Adipocyte (in vitro differentiated cells): Measurements from ENCODE around the gene KCNJ14.

Experiments
- DNase-seq: peaks from one replicate; pipeline ENCODE4 v3.0.0-alpha.2; 2015; ENCODE audit warnings: low read depth
- H3K27me3 ChIP-seq: replicated peaks from 2 replicates; pipeline ENCODE4 v1.7.0; 2013; ENCODE audit warnings: mild to moderate bottlenecking, low read length, moderate library complexity; ENCODE audit not compliant: control insufficient read depth, insufficient read depth
- H3K36me3 ChIP-seq: 2 replicates; pipeline ENCODE4 v1.7.0; 2013; ENCODE audit warnings: low read length, mild to moderate bottlenecking, moderate library complexity; ENCODE audit not compliant: control insufficient read depth, insufficient read depth, severe bottlenecking
- H3K4me1 ChIP-seq: 2 replicates; pipeline ENCODE4 v1.7.0; 2013; ENCODE audit warnings: mild to moderate bottlenecking, low read length, moderate library complexity; ENCODE audit not compliant: control insufficient read depth, insufficient read depth
- H3K4me3 ChIP-seq: 2 replicates; pipeline ENCODE4 v1.7.0; 2013; ENCODE audit warnings: mild to moderate bottlenecking, low read length, moderate library complexity
- H3K9ac ChIP-seq: 2 replicates; pipeline ENCODE4 v1.7.0; 2013; ENCODE audit warnings: mild to moderate bottlenecking, low read length, moderate library complexity
- H3K9me3 ChIP-seq: 2 replicates; pipeline ENCODE4 v1.7.0; 2013; ENCODE audit warnings: mild to moderate bottlenecking, low read length, moderate library complexity; ENCODE audit not compliant: control insufficient read depth

The KCNJ14 gene

GRCh38 chr19:48490981-48491792 is 35.8 kb downstream of the KCNJ14 start:
- H3K4me1 ChIP-seq = peaks cover 14% of the 10 kb centered on the region
- H3K9me3 ChIP-seq = no peaks in the 10 kb centered on the region
- H3K36me3 ChIP-seq = no peaks in the 10 kb centered on the region
- no peak for DNase-seq
- H3K9ac ChIP-seq = no peak overlapping the region
- H3K27me3 ChIP-seq = no peaks in the 10 kb centered on the region
- no peak overlapping the region for H3K4me3 ChIP-seq

- no peaks in the 10 kb centered on the region for H3K36me3 ChIP-seq
- peaks cover under 1% of the 10 kb centered on the region for H3K27me3 ChIP-seq
- H3K9ac ChIP-seq = no peak overlapping the region
- H3K4me3 ChIP-seq = no peak overlapping the region
- H3K4me1 ChIP-seq = peaks cover 14% of the 10 kb centered on the region
- H3K9me3 ChIP-seq = no peaks in the 10 kb centered on the region
- DNase-seq = no peak
Measured at GRCh38 chr19:48491793-48492123, 36.4 kb downstream of the KCNJ14 start.

DNA sequence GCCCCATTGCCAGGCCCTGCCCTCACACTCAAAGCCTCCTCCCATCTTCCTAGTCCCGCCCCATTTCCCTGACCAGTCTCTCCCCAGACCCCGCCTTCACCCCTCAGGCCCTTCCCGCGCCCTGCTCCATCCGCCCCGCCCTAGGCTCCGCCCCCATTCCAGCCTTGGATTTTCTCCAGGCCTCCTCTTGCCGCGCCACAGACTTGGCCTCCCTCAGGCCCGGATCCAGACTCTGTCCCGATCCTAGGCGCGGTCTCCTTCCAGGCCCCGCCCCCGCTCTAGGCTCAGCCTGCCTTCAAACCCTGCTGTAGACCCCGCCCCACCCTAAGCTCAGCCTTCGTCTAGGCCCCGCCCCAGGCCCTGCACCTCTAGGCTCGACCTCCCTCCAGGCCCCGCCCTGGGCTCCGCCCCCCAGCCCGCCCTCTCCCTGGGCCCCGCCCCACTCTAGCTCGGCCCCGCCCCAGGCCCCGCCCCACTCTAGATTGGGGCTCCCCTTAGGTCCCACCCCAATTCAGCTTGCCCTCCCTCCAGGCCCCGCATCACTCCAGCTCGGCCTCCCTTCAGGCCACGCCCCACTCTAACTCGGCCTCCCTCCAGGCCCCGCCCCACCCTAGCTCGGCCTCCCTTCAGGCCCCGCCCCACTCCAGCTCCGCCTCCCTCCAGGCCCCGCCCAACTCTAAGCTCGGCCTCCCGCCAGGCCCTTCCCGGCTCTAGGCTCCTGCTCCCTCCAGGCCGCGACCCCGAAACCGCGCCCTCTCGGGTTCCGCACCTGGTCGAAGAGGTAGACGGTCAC is 37.7 kb downstream of the KCNJ14 start:
- Histone ChIP-seq H3K9ac (peak overlapping the region; percentile 78), H3K27me3 (peaks cover 5% of the 10 kb centered on the region), H3K36me3 (no peaks in the 10 kb centered on the region), H3K4me1 (peaks cover 7% of the 10 kb centered on the region), H3K4me3 (peak overlapping the region; percentile 69), H3K9me3 (no peaks in the 10 kb centered on the region)
- peak; percentile 99 for DNase-seq

DNA sequence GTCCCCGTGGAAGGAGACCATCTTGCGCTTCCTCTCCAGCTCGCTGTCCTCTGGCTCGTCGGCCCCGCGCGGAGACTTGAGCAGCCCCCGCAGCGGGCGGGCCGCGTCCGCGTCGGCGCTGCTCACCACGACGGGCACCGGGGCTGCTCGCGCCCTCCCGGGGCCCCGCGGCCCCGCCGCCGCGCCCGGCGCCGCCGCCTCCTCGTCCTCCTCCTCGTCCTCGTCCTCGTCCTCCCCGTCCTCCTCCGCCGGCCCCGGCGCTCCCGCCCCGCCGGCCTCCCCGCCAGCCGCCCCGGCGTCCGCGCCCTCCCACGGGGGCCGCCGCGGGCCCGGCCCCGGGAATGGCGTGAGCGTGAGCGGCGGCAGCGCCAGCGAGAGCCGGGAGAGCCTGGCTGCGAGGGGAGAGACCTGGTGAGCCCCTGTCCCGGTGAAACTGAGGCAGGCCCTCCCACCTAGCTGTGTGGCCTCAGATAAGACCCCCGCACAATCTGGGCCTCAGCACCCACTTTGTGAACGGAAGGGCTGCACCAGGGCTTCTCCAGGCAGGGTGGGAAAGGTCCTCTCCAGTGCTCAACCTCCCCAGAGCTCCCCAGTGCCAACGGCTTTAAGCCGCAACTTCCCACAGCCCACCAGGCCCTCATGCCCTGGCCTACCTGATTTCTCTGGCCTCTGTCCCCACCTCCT is 38.5 kb downstream of the KCNJ14 start:
- peak overlapping the region; percentile 77 for H3K4me3 ChIP-seq
- H3K27me3 ChIP-seq = peaks cover 5% of the 10 kb centered on the region
- no peak for DNase-seq
- H3K9me3 ChIP-seq = no peaks in the 10 kb centered on the region
- no peaks in the 10 kb centered on the region for H3K36me3 ChIP-seq
- H3K4me1 ChIP-seq = peaks cover 3% of the 10 kb centered on the region
- peak overlapping the region; percentile 78 for H3K9ac ChIP-seq

- H3K4me1 ChIP-seq = peaks cover 3% of the 10 kb centered on the region
- H3K27me3 ChIP-seq = peaks cover 12% of the 10 kb centered on the region
- no peaks in the 10 kb centered on the region for H3K9me3 ChIP-seq
- no peak overlapping the region for H3K9ac ChIP-seq
- DNase-seq = no peak
- H3K36me3 ChIP-seq = no peaks in the 10 kb centered on the region
- H3K4me3 ChIP-seq = no peak overlapping the region
Measured at GRCh38 chr19:48495396-48495795, 40.0 kb downstream of the KCNJ14 start.

GRCh38 chr19:48496959-48497727 is 41.8 kb downstream of the KCNJ14 start:
- Histone ChIP-seq H3K4me1 (peaks cover 3% of the 10 kb centered on the region), H3K27me3 (peaks cover 25% of the 10 kb centered on the region), H3K36me3 (no peaks in the 10 kb centered on the region), H3K9me3 (no peaks in the 10 kb centered on the region), H3K9ac (no peak overlapping the region), H3K4me3 (no peak overlapping the region)
- no peak for DNase-seq

- H3K27me3 ChIP-seq = peaks cover 29% of the 10 kb centered on the region
- no peak overlapping the region for H3K4me3 ChIP-seq
- DNase-seq = no peak
- peaks cover 3% of the 10 kb centered on the region for H3K4me1 ChIP-seq
- H3K9ac ChIP-seq = no peak overlapping the region
- H3K36me3 ChIP-seq = no peaks in the 10 kb centered on the region
- H3K9me3 ChIP-seq = no peaks in the 10 kb centered on the region
Measured at GRCh38 chr19:48497728-48498594, 42.6 kb downstream of the KCNJ14 start.

DNA sequence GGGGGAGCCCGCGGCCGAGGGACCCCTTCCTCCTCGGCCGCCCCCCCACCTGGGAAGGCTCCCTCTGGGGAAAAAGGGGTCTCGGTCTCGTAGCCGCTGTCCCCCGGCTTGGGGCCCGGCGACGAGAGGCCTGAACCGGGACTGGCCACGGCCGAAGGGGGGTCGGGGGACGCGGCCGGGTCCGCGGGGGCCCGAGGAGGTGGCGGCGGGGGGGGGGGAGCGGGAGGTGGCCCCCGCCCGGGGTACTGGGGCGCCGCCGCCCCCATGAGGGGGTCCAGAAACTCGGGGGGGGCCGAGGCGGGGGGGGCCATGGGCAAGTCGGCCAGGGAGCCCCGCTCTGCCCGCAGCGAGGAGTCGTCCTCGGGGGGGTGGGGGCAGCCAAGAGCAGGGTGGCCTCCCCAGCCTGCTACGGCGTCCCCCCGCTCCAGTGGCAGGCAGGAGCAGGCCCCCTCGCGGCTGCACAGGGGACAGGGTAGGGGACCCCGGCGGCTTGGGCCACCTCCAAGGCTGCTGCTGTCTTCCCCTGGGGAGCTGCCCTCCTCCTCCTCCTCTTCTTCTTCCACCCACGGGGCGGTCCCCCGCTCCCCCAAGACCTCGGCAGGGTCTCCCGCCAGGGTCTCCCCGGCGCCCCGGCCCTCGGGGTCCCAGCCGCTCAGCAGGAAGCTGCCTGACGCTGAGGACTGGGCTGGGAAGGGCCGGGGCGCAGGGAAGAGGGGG is 43.4 kb downstream of the KCNJ14 start:
- no peak for DNase-seq
- H3K9me3 ChIP-seq = no peaks in the 10 kb centered on the region
- no peak overlapping the region for H3K9ac ChIP-seq
- no peak overlapping the region for H3K4me3 ChIP-seq
- H3K27me3 ChIP-seq = peaks cover 29% of the 10 kb centered on the region
- no peaks in the 10 kb centered on the region for H3K36me3 ChIP-seq
- peaks cover 3% of the 10 kb centered on the region for H3K4me1 ChIP-seq

- Histone ChIP-seq H3K36me3 (no peaks in the 10 kb centered on the region), H3K4me1 (no peaks in the 10 kb centered on the region), H3K9ac (no peak overlapping the region), H3K4me3 (no peak overlapping the region), H3K27me3 (peaks cover 29% of the 10 kb centered on the region), H3K9me3 (no peaks in the 10 kb centered on the region)
- no peak for DNase-seq
Measured at GRCh38 chr19:48499316-48500090, 44.1 kb downstream of the KCNJ14 start.
